Heart right ventricle (tissue), 16 donors: Measurements from ENCODE around the gene TCF7L2. TPM values are rescaled to one million over a fixed set of nuclear protein-coding genes. Genes with fewer than 3 reads are reported as not detected.

ENCODE experiments used
- ATAC-seq, 8 donors: fragments of 200-7000 bp; cut with Tn5 transposase; one replicate each; pipeline ENCODE4 v1.9.1; 2020; ENCODE audit warnings: mild to moderate bottlenecking in 8 of 8, moderate library complexity in 8 of 8, moderate number of reproducible peaks in 1 of 8
- DNase-seq, 2 donors: peaks; one replicate each; pipeline ENCODE4 v3.0.0-alpha.2; 2020
- H3K27ac ChIP-seq, 10 donors: fragments of 200-600 bp; sonication (generic) in 2 of 10; one replicate each; pipeline versions ENCODE4 v1.5.0 to v1.8.0; 2020 to 2022; ENCODE audit warnings: mild to moderate bottlenecking in 3 of 10
- H3K27me3 ChIP-seq, 7 donors: fragments of 200-600 bp; one replicate each; pipeline ENCODE4 v1.8.0; 2021 to 2022; ENCODE audit warnings: mild to moderate bottlenecking in 2 of 7
- H3K36me3 ChIP-seq, 9 donors: fragments of 200-600 bp; sonication (generic) in 1 of 9; one replicate each; pipeline versions ENCODE4 v1.5.0 to v1.8.0; 2020 to 2022; ENCODE audit warnings: mild to moderate bottlenecking in 2 of 9
- H3K4me1 ChIP-seq, 9 donors: fragments of 200-600 bp; sonication (generic) in 1 of 9; one replicate each; pipeline versions ENCODE4 v1.5.0 to v1.8.0; 2020 to 2022; ENCODE audit warnings: mild to moderate bottlenecking in 4 of 9
- H3K4me3 ChIP-seq, 10 donors: fragments of 200-600 bp; sonication (generic) in 2 of 10; one replicate each; pipeline versions ENCODE4 v1.5.0 to v1.8.0; 2020 to 2022; ENCODE audit warnings: mild to moderate bottlenecking in 7 of 10, moderate library complexity in 2 of 10
- H3K9me3 ChIP-seq, 11 donors: fragments of 200-600 bp in 10 of 11; sonication (generic) in 2 of 11; one replicate each; pipeline versions ENCODE4 v1.5.0 to v1.8.0; 2013 to 2022; ENCODE audit warnings: mild to moderate bottlenecking in 2 of 11, control low read depth in 1 of 11, moderate library complexity in 1 of 11
- CTCF ChIP-seq, 9 donors: fragments of 200-600 bp; sonication (generic) in 2 of 9; IDR thresholded peaks; one replicate each; pipeline versions ENCODE4 v1.5.0 to v1.8.0; 2021 to 2022; ENCODE audit warnings: antibody characterized with exemption in 9 of 9, mild to moderate bottlenecking in 5 of 9, moderate library complexity in 1 of 9
- WGBS, 2 donors: extraction: QIAGEN DNeasy Blood & Tissue Kit; methylation state at CpG; one replicate each; pipeline ENCODE4 v1.1.7; 2013; ENCODE audit warnings: inconsistent platforms in 1 of 2; 5-methylcytosine and 5-hydroxymethylcytosine counted together
- intact Hi-C, 10 donors: fragments of 100-400 bp; cut with DNase I; formaldehyde crosslinking; loops; one replicate each; pipeline versions ENCODE4 v1.11.1 to v1.14.2; 2022
- polyA plus RNA-seq, 2 donors: library from polyadenylated mRNA; stranded (reverse); fragments of 200-250 nt; gene quantifications; one replicate each; pipeline ENCODE4 v1.2.3, GENCODE V29; 2013
- total RNA-seq, 10 donors: library from RNA; stranded (reverse); fragmentation: NEBNext Ultra II Directional in 3 of 10; extraction: Animal tissue kit (Norgen Biotek cat#: 25700) in 3 of 10; gene quantifications; one replicate each; pipeline versions ENCODE4 v1.2.1 to v1.2.4, GENCODE V29; 2021 to 2023
- donor health status: Arrhythmogenic right ventricular cardiomyopathy.
- donor health status: ischemic (EF 13 %, LVEDD 7.1; RV severe dilation, severe dysfunction).
- donor health status: healthy with polysubstance abuse.
- donor health status: DM: no; HTN: yes; CAD: no.
- donor health status: DM: no; HTN: no; CAD: no.
- donor health status: ischemic (EF 25% LVEDD 6.9; RV normal size, moderate dysfunction).
- donor health status: ischemic (EF 25% LVEDD 5.7; RV mildly dilated, moderate dysfunction).
- donor health status: healthy.
- donor health status: DM: yes; HTN: yes; CAD: no.
- donor health status: Ischemic cardiomyopathy.
- donor health status: ischemic (EF 35%, LVEDD 5.7; RV mildly dilated, moderate dysfunction).
- donor health status: nonischemic (EF 11% LVEDD 7.7; RV severe dilation, severe dysfunction).
- donor health status: DM: yes; HTN: yes; CAD: no.
- donor health status: PGD.
- donor health status: ischemic (EF 29% LVEDD 5.4; RV normal size, mild dysfunction).
- donor health status: nonischemic (EF 23%, LVEDD 6.1; RV moderate dilation, normal function).

TCF7L2 gene
- total and polyA plus RNA-seq, 12 donors, result 3.6 to 15.8 (median 11.8) TPM

GRCh38 chr10:112983444-112984056, 33.5 kb downstream of the TCF7L2 start:
- Histone ChIP-seq H3K4me3 (no peak overlapping the region), H3K36me3 (no peaks in the 10 kb centered on the region), H3K4me1 (peaks cover 6 to 53% (median 40%) of the 10 kb centered on the region in 9 donors), H3K27ac (no peak overlapping the region), H3K27me3 (no peaks in the 10 kb centered on the region), H3K9me3 (no peaks in the 10 kb centered on the region)
- intact Hi-C loops, result no loop called here
- TF ChIP-seq CTCF (IDR thresholded peaks at IDR 0.05), result no peak
- 88 to 91% methylated on average over 9 of the region's 9 CpGs for WGBS, 2 donors
- DNase-seq (no peak), ATAC-seq (no peak)

- Histone ChIP-seq H3K27ac (no peak overlapping the region), H3K27me3 (no peaks in the 10 kb centered on the region), H3K4me3 (no peak overlapping the region), H3K4me1 (peaks cover 6 to 65% (median 49%) of the 10 kb centered on the region in 9 donors), H3K9me3 (no peaks in the 10 kb centered on the region), H3K36me3 (no peaks in the 10 kb centered on the region)
- ATAC-seq (peak in 1 of 8 donors; percentile 15), DNase-seq (no peak)
- TF ChIP-seq CTCF (IDR thresholded peaks at IDR 0.05), result no peak
- intact Hi-C loops, result no loop called here
- 68 to 72% methylated on average over 8 of the region's 8 CpGs for WGBS, 2 donors
Measured at GRCh38 chr10:112984756-112985155, 34.7 kb downstream of the TCF7L2 start.

GRCh38 chr10:112985690-112986543, 35.9 kb downstream of the TCF7L2 start:
- Histone ChIP-seq H3K27ac (no peak overlapping the region), H3K9me3 (no peaks in the 10 kb centered on the region), H3K36me3 (no peaks in the 10 kb centered on the region), H3K4me1 (peaks cover 6 to 69% (median 49%) of the 10 kb centered on the region in 9 donors), H3K4me3 (no peak overlapping the region), H3K27me3 (no peaks in the 10 kb centered on the region)
- DNase-seq, result peak in 1 of 2 donors; percentile 29
- peak in 6 of 8 donors; percentile 34 to 65 (median 40) for ATAC-seq
- TF ChIP-seq CTCF (IDR thresholded peaks at IDR 0.05), result no peak
- 62 to 72% methylated on average over 7 of the region's 7 CpGs for WGBS, 2 donors
- intact Hi-C loops, result no loop called here

- peaks cover 6 to 69% (median 45%) of the 10 kb centered on the region in 9 donors for H3K4me1 ChIP-seq
- no peak overlapping the region for H3K4me3 ChIP-seq
- no peak overlapping the region for H3K27ac ChIP-seq
- ATAC-seq, result no peak
- intact Hi-C loops, result no loop called here
- no peak for TF ChIP-seq CTCF (IDR thresholded peaks at IDR 0.05)
- no peaks in the 10 kb centered on the region for H3K9me3 ChIP-seq
- WGBS, 2 donors, result 35 to 42% methylated on average over 8 of the region's 8 CpGs
- no peaks in the 10 kb centered on the region for H3K36me3 ChIP-seq
- DNase-seq, result no peak
- no peaks in the 10 kb centered on the region for H3K27me3 ChIP-seq
Measured at GRCh38 chr10:112986544-112987190, 36.6 kb downstream of the TCF7L2 start.
